Activated CD4-positive, alpha-beta T cell treated with anti-CD3 and anti-CD28 coated beads for 1 hour (primary cell): ENCODE measurements around the gene ANKS1B.
"Not testable (repeated sequence)": the region's sequence is repeated elsewhere in the genome, so short reads cannot be mapped to it uniquely, and the experiment has no call there.

Experiments used
- DNase-seq: peaks from one replicate; pipeline ENCODE4 v3.0.0-alpha.2; 2020

Gene ANKS1B

DNA sequence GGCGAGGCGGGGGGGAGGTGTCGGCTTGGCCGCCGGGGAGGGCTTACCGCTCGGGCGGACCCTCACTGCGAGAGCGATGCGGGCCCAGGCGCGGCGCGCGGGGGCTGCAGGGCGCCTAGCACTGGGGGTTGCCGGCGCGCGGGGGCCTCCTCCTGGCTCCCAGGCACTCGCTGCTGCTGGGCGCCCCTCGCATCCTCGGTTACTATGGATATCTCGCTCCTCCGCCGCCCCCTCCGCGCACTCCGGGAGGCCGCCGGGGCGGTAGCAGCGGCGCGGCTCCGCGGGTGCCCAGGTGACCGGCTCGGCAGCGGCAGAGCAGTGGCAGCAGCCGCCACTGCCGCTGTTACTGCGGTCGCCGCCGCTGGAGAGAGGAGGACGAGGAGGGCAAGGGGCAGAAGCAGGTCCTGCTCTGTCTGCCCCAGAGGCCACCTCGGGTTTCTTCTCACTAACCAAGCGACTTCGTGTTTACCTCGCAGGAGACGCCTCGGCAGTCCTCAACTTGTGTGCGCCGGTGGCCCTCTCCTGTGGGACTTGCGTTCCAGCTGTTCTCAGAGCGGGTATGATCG, 1089.6 kb downstream of the ANKS1B start:
- no peak for DNase-seq

DNA sequence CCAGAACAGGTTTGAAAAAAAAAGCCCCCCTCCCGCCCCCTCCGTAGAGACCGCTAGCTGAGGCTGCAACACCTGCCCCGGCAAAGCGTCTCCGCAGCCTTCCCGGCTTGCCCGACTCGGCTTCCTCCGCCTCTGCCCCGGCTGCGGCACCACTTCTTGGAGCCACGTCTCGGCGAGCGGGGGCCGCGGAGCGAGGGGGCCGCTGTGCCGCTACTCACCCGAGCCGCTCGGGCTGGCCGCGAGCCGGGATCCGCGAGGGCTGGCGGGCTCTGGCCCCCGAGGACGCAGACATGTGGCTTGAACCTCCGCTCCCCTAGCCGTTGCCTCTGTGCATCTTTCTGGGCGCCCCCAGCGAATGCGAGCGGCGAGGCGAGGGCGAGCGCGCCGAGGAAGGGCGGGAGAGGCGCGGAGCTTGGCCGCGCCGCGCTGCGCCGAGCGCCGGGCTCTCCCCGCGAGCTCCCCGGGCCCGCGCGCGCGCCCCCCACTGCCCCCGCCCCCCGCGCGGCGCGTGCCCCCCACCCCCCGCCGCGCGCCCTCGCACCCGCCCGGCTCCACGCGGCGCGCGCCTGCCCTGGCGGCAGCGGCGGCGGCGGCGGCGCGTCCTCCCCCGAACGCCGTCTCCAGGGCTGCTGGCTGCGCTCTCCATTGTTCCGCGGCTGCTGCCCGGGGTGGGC, 1090.2 kb downstream of the ANKS1B start:
- no peak for DNase-seq

DNA sequence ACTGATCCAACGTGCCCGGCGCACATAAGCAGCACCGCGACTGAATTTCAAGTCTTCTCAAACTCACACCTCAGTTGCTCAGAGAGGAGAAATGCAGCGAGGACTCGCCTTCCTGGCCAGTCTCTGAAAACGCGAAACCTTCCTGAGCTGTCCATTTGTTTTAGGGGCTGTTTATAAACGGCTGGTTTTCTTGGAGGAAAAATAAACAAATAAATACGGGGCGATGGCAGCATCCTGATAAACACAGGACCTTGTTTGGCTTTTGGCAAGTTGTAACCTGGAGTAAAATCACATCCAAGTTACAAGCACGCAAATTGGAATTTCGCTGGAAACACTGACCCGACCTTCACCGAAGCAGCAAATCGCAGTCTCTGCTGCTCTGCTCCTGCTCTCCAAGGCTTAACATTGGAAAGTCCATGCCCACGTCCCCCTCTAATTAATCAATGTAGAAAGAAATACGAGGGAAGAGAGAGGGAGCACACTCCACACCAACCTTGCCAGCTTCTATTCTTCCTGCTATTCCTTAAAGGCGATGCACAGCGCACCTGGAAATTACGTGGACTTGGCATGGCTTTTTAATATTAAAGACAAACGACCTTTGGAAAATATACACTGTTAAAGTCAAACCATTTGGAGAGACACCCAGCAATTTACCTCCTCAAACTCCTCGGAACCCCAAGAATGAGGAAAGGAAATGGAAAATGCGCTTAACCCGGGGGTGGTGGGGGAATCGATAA, 1090.9 kb downstream of the ANKS1B start:
- DNase-seq: no peak

DNA sequence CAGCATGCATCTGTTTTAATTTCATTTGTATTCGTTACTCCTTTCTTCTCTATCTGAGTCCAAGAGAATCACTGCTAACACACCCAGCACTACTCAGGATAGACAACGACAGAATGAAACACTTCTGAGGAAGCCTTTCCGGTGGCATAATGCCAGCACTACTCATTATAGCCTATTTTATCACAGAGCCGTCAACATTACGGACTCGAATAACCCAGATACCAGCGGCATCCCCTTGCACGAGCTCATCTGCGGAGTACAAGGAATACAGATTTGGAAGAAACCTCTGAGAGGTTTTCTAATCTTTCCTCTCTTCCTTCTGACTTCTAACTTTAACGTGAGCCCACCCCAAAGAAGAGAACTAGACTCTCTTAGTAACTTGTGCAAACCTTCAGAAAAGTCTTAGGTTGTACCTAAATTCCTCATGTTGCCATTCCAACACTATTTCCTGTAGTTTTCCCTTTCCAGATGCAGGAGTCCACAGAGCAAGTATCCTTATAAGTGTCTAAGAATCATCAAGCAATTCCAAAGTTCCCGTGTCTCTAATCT, 1091.5 kb downstream of the ANKS1B start:
- no peak for DNase-seq

DNA sequence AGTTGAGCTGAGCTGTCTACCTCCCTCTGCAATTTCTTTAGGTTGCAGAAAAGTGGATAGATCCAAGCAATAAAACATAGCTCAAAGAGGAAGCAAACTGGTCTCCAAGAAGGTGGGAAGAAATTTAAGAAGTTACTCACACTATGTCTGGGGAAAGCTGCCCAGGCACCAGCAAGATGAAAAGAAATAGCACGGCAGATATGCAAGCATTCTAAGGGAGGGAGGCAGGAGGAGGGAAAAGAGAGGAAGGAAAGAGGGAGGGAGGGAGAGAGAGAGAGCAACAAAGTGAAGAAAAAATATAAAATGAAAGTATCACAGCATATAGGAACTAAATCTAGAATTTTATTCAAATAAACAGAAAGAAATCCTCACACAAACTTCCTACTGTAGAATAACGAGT, 1099.0 kb downstream of the ANKS1B start:
- DNase-seq: no peak

DNA sequence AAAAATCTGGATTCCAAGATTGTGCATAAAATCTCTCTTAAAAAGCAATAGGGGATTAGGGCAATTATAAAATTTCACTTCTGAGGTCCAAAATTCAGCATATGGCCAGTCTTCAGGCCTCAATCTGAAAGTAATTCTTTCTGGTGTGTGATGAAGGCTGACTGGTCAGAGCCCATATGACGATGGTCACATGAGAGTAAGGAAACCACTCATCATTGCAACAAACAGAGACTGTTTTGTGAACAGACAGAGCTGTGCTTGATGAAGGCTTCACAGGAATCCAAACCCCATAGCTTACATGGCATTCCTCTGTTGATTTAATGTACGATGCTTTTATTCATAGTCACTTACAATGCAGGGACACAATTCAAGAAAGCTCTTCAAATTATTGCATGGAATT, 1101.5 kb downstream of the ANKS1B start:
- DNase-seq: no peak

DNA sequence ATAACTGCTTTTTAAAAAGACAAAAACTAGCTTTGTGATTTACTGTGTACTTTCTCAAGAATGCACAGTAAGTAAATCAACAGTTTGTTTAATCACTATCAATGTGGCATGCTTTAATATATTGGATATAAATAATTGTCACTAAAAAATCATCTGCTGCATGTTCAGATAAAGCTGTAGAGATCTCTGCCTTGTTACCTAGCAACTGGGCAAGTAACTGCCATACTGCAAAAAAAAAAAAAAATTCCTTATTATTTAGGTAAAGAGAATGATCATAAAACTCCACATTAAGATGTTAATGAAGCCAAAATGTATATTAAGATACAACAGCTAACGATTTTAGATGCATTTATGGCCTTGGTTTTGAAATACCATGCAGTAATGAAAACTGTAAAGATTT, 1102.2 kb downstream of the ANKS1B start:
- no peak for DNase-seq

DNA sequence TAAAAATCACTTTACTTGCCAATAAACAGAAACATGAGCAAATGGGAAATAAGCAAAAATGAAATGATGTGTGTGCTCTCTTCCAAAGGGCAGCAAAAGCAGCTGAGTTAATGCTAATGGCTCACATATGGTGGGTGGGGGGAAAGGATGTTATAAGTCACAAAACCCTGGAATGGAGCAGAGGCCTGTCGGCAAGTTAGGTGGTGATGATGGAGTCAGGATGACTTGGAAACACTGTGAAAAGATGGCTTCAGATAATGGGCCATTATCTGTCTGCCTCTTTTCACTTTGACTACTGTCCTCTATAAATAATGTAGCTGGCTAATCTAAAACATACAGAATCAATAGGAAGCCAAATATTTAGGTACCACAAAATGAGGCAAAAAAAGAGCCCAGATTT, 1111.0 kb downstream of the ANKS1B start:
- DNase-seq: no peak

DNA sequence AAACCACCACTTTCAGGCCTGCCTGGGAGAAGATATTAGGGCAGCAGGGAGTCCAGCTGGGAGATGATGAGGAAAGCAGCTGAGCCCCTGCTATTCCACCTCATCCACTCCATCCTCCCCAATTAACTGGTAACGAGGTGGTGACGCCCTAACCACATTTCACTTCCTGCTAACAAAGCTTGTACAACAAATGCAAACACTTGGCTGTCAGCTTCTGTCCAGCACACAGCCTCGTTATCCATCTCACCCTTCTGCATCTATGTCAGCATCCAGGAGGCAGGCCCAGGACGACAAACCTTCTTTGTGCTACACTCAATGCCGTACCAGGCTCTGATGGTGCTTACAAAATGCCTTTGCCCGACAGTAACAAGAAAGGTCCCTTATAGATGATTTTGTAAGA, 1114.2 kb downstream of the ANKS1B start:
- no peak for DNase-seq

DNA sequence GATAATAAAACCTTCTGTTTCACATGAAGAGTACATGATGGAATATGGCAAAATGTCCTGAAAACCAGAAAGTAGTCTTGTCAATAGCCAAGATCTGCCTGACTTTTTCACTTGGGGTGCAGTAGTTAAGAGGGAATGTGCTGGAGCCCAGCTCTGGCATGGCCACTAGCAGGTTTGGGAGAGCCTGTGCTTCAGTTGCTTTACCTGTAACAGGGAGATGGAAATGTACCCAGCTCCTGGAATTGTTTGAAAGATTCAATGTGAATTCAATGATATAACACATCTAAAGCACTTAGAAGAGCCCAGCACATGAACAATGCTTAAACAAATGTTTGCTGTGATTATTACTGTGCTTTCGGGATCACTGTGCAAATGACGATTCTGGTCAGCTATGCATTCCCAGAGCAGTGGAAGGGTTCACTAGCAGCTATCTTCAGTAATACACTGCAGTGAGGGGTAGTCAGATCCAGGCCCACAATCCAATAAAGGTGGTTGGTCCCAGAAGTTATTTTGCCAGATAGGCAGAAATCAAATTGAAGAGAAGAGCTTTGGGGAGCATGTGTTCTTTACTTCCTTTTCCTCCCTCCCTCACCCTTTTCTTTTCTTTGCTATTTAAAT, 1114.7 kb downstream of the ANKS1B start:
- DNase-seq: no peak

DNA sequence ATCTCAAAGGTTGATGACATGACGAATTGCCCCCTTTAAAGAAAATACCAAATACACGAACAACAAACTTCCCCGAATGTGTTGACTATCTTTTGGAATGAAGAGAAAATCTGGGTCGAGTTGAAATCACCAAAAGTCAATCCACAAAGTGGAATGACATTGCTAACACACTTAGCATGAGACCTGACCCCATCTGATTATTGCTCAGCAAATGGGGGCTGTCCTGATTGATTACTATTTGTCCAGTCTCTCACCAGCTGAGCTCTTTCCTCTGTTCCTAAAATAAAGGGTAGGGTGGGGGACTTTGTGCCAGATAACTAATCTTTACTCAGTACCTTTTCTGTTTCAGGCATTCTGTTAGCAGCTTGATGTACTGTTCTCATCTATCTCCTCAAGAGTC, 1116.2 kb downstream of the ANKS1B start:
- no peak for DNase-seq

DNA sequence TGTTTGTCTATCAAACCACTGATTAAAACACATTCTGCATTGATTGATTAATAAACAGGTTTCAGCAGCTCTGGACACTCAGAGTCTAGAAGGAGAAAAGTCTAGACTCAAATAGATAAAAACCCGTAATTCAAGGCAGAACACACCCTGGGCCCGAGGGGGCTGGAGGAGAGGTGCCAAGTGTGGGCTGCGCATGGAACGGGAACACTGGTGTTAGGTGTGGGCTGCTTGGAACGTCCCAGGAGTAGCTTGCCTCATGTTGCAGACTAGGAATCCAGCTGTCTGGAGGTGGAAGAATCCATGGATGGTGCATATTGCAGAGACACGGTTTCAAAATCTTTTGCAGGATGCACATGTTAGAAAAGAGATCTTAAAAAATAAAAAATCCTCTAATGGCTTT, 1116.7 kb downstream of the ANKS1B start:
- no peak for DNase-seq

DNA sequence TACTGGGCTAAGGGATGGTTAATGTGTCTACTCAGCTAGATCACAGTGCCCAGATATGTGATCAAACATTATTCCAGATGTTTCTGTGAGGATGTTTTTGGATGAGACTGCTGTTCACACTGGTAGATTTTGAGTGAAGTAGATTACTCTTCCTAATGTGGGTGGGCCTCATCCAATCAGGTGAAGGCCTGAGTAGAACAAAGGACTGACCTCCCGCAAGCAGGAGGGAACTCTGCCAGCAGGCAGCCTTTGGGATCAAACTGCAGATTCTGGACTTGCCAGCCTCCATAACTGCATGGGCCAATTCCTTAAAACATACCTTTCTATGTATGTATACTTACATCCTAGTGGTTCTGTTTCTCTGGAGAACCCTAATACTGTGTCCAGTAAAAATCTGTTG, 1120.4 kb downstream of the ANKS1B start:
- DNase-seq: no peak

DNA sequence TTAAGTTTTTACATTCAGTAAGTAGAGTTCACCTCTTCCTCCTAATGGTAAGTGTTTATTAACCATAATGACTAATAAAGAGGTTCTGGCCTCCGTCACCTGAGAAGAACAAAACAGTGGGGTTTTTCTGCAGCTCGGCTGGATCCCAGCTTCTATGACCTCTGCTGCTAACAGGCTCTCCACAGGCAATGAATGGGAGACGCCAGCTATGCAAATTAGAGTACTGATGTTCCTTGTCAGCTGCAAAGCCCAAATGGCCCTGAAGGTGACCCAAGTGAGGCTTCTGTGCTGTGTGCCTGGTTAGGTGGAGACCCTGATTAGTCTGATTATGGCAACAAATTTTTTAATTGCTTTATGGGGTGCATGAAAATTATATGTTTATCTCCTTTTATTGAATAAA, 1121.6 kb downstream of the ANKS1B start:
- DNase-seq: no peak

DNA sequence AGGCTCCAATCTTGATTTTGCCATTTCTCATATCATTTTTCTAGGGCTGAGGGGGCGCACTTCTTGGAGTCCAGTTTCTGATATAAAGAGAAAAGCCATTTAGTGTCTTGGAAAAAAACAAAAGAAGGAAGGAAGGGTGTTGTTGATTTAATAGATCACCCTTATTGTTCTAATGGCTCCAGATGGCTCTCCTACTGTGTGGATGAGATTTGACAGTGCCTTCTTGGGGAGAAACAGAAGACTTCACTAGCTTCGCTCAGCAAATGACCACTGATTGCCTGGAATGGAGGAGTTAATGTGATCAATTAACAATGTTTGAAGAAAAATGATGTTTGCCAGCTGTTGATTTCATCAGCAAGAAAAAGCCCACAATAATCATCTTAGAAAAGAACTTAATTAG, 1123.5 kb downstream of the ANKS1B start:
- DNase-seq: no peak

DNA sequence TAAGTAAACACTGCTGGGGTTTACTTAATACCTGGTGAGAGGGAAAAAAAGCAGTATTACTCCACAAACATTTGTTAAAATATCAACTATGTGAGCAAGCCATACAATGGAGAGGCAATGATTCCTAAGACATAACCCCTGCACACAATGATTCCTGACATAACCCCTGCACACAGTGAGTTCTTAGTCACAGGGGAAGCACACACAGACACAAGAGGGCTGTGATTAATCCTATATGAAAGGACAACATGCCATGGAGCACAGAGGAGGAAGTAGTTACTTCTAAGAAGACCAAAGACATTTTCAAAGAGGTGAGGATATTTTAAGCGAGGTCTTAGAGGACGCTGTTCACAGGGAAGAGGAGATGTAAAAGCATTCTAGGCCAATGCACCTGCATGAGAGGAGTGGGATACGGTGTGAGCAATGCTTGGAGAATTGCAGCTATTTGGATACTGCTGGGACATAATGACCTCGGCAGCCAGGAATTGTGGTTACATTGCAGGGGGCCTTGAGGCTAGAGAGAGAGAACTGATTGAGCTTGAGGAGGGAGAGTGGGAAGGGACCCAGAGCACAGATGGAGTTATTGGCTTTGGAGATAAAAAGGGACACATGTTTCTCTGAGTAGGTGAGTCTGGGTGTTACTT, 1127.7 kb downstream of the ANKS1B start:
- no peak for DNase-seq

DNA sequence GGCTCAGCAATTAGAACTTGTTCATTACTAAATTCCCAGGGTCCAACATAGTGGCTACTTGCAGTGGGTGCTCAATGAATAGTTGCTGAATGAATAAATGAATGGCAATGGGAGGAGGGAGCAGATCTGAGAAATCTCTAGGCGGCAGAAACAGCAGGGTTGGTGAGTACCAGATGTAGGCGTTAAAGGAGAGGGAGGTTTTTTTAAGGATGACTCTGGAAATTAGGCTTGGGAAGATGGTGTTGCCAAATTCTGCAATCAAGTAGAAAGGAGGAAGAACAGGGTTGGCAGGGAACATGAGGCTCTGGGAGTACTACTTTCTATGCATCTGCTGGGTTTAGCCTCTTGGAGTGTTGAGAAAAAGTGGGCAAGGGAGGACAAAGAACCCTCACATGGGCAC, 1132.6 kb downstream of the ANKS1B start:
- no peak for DNase-seq

DNA sequence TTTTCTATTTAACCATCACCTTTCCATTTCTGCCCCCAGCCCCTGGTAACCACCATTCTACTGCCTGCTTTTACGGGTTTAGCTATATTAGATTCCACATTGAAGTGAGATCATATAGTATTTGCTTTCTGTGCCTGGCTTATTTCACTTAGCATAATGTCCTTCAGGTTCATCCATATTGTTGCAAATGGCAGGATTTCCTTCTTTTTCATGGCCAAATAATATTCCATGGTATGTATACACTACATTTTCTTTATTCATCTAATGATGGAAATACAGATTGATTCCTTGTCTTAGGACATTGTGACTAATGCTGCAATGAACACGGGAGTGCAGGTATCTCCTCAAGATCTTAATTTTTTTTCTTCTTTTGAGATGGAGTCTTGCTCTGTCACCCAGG, 1137.5 kb downstream of the ANKS1B start:
- no peak for DNase-seq

DNA sequence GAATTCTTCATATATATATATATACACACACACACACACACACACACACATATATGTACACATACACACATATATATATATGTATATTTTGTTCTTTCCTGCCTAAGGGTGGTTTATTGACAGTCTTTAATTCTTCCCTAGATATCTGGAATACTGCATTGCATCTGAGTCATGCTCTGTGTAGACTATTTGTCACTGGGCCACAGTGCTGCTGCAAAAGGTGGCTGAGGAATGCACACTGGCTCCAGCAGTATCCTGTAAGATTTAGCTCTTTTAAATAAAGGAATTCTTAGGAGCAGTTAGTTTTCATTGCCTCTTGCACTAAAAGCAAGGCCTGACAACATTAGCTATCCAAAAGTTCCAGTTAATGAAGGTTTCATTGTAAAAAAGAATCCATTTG, 1138.8 kb downstream of the ANKS1B start:
- no peak for DNase-seq

DNA sequence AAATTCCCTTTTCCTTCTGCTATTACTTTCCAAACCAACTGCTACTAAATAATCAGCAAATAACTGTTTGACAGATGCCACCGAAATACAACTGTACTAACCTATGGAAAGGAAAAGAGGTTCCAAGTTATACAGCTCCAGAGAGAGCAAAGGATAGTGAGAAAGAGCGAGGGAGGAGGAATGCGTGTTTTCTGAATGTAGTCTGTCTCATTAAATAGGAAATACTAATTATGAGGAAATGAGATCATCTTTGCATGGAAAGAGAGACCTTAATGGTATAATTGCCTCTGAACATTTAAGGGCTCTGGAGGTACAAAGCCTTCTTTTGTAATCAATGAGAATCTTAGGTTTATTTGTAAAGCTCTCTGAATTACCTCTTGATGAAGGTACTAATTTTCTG, 1144.4 kb downstream of the ANKS1B start:
- DNase-seq: no peak

DNA sequence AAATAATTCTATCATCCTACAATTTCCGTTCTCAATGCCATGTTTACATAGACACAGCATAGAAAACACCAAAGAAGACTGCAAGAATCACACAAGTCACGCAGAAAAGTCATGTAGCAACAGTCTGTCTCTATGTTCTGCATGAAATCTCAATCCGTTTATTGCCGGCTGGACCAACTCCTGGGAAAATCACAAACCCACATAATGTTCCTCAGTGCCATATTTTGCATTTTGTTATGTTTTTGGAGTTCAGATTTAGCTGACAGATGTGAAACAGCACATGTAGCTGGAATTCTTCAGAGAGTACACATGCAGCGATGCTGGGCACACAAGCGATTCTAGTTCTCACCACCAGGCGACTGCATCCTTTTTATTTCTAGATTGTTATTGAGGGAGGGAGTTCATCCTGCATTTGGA, 1146.5 kb downstream of the ANKS1B start:
- DNase-seq: no peak

DNA sequence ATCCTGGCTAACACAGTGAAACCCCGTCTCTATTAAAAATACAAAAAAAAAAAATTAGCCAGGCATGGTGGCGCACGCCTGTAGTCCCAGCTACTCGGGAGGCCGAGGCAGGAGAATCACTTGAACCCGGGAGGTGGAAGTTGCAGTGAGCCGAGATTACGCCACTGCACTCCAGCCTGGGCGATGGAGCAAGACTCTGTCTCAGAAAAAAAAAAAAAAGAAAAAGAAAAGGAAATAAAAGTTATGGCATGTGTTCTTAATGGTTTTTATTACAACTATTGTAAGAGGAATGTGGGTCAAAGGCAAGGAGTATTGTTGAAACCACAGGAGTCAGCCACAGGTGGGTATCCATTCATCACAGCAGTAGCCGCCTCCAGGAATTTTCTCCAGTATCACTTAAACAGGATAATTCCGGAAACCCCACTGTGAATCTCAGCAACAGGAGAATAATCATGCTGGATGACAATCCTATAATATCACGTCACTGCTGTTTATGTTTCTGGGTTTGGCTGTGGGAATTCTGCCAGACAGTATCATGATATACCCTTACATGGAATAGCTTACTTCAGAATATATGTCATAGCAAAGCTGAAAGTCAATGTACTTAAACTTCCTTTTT, 1147.5 kb downstream of the ANKS1B start:
- not testable (repeated sequence) for DNase-seq

DNA sequence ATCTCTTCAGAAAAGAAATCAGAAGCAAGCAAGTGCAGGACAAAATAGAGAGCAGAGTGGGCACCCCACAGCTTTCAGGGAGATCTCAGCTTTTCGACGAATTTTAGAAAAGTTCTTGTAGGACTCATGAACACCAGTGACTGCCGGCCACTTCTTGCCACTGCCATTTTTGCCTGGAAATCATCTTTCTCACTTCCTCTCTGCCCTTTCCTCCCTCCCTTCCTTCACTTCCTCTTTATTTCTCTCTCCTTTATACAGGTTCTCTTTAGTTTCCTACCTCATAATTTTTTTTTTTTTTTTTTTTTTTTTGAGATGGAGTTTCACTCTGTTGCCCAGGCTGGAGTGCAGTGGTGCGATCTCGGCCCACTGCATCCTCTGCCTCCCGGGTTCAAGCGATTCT, 1154.1 kb downstream of the ANKS1B start:
- no peak for DNase-seq
